ENCODE results near the gene RMC1.

- TF ChIP-seq EZH2 (IDR thresholded peaks at IDR 0.05; ENCODE audit: borderline replicate concordance, low read length) (no peak), CTCF (conservative IDR thresholded peaks at IDR 0.05 in 1 of 2, IDR thresholded peaks at IDR 0.05 in 1 of 2; ENCODE audit: extremely low read depth in 1 of 2, insufficient read depth in 1 of 2, low read depth in 1 of 2, low read length in 2 of 2) (no peak)
These were observed 23.3 kb downstream of the RMC1 start for GRCh38 chr18:23526501-23527063.
